Cortex of kidney (tissue), 1 donor: ENCODE data around the gene AHRR.
"Not testable (repeated sequence)": the region's sequence is repeated elsewhere in the genome, so short reads cannot be mapped to it uniquely, and the experiment has no call there.

Experiments
- DNase-seq: peaks from one replicate; lab custom pipeline; 2025; lab: John Stamatoyannopoulos, UW

Gene AHRR

GRCh38 chr5:368183-369084 lies 46.9 kb downstream of the AHRR start:
- DNase-seq: no peak

- DNase-seq: no peak
Measured at GRCh38 chr5:369151-369868, 47.8 kb downstream of the AHRR start.

- not testable (repeated sequence) for DNase-seq
Measured at GRCh38 chr5:369869-370236, 48.3 kb downstream of the AHRR start.

- no peak for DNase-seq
Measured at GRCh38 chr5:370311-370958, 48.9 kb downstream of the AHRR start.

GRCh38 chr5:370959-371810 lies 49.7 kb downstream of the AHRR start:
- no peak for DNase-seq

- no peak for DNase-seq
Measured at GRCh38 chr5:371811-372555, 50.5 kb downstream of the AHRR start.

GRCh38 chr5:372556-372995 lies 51.1 kb downstream of the AHRR start:
- no peak for DNase-seq

GRCh38 chr5:372996-373709 lies 51.6 kb downstream of the AHRR start:
- DNase-seq: no peak

GRCh38 chr5:373710-374602 lies 52.4 kb downstream of the AHRR start:
- DNase-seq: no peak

GRCh38 chr5:374631-375335 lies 53.3 kb downstream of the AHRR start:
- DNase-seq: no peak

- DNase-seq: no peak
Measured at GRCh38 chr5:375336-375920, 53.9 kb downstream of the AHRR start.

- DNase-seq: no peak
Measured at GRCh38 chr5:375921-376798, 54.6 kb downstream of the AHRR start.

GRCh38 chr5:376799-377325 lies 55.3 kb downstream of the AHRR start:
- no peak for DNase-seq

- no peak for DNase-seq
Measured at GRCh38 chr5:377326-377981, 55.9 kb downstream of the AHRR start.

GRCh38 chr5:378301-378891 lies 56.9 kb downstream of the AHRR start:
- no peak for DNase-seq
